Measurements from ENCODE around the gene ZNF480.

GRCh38 chr19:52258426-52258825, 38.5 kb upstream of the ZNF480 start:
- no peak for TF ChIP-seq GATA2 (IDR thresholded peaks at IDR 0.05; ENCODE audit: low read depth, low read length)
- TF ChIP-seq GATA3 (IDR thresholded peaks at IDR 0.05; ENCODE audit: low read depth, low read length): no peak
